Nephron progenitor cell (in vitro differentiated cells): ENCODE measurements around the gene BTN3A1.
"Not testable (repeated sequence)": the region's sequence is repeated elsewhere in the genome, so short reads cannot be mapped to it uniquely, and the experiment has no call there.

Experiments used
- DNase-seq: peaks from one replicate; pipeline ENCODE4 v3.0.0; 2021
- H3K27ac Mint-ChIP-seq: 2 replicates; pipeline ENCODE4 v1.8.0; 2021; ENCODE audit warnings: mild to moderate bottlenecking, moderate library complexity, mixed read lengths
- H3K27me3 Mint-ChIP-seq: 2 replicates; pipeline ENCODE4 v1.8.0; 2021; ENCODE audit warnings: mild to moderate bottlenecking, low read depth, mixed read lengths; ENCODE audit not compliant: poor library complexity
- H3K36me3 Mint-ChIP-seq: 2 replicates; pipeline ENCODE4 v1.8.0; 2021; ENCODE audit warnings: low read depth, mixed read lengths
- H3K4me1 Mint-ChIP-seq: 2 replicates; pipeline ENCODE4 v1.8.0; 2021; ENCODE audit warnings: mixed read lengths
- H3K4me3 Mint-ChIP-seq: 2 replicates; pipeline ENCODE4 v1.8.0; 2021; ENCODE audit warnings: mild to moderate bottlenecking, moderate library complexity, mixed read lengths
- H3K9me3 Mint-ChIP-seq: 2 replicates; pipeline ENCODE4 v1.8.0; 2021; ENCODE audit warnings: mild to moderate bottlenecking, moderate library complexity, mixed read lengths
- CTCF ChIP-seq: fragments of 200-600 bp; sonication (generic); IDR thresholded peaks from 2 replicates; pipeline ENCODE4 v1.5.0; 2021; ENCODE audit warnings: antibody characterized with exemption

BTN3A1 gene

GRCh38 chr6:26363882-26364701 lies 38.0 kb upstream of the BTN3A1 start:
- no peak for TF ChIP-seq CTCF
- no peak overlapping the region for H3K27ac Mint-ChIP-seq
- no peaks in the 10 kb centered on the region for H3K36me3 Mint-ChIP-seq
- H3K27me3 Mint-ChIP-seq = peaks cover 13% of the 10 kb centered on the region
- no peaks in the 10 kb centered on the region for H3K9me3 Mint-ChIP-seq
- no peak overlapping the region for H3K4me3 Mint-ChIP-seq
- H3K4me1 Mint-ChIP-seq = no peaks in the 10 kb centered on the region
- DNase-seq = no peak

- H3K27ac Mint-ChIP-seq = no peak overlapping the region
- H3K4me1 Mint-ChIP-seq = no peaks in the 10 kb centered on the region
- peaks cover 11% of the 10 kb centered on the region for H3K27me3 Mint-ChIP-seq
- H3K9me3 Mint-ChIP-seq = no peaks in the 10 kb centered on the region
- TF ChIP-seq CTCF = no peak
- DNase-seq = no peak
- H3K4me3 Mint-ChIP-seq = no peak overlapping the region
- H3K36me3 Mint-ChIP-seq = no peaks in the 10 kb centered on the region
Measured at GRCh38 chr6:26365633-26365995, 36.5 kb upstream of the BTN3A1 start.

- Mint-ChIP-seq H3K27ac (no peak overlapping the region), H3K36me3 (no peaks in the 10 kb centered on the region), H3K4me1 (no peaks in the 10 kb centered on the region), H3K9me3 (no peaks in the 10 kb centered on the region), H3K27me3 (peaks cover 13% of the 10 kb centered on the region), H3K4me3 (no peak overlapping the region)
- TF ChIP-seq CTCF = no peak
- no peak for DNase-seq
Measured at GRCh38 chr6:26366504-26366903, 35.6 kb upstream of the BTN3A1 start.

GRCh38 chr6:26367114-26367513 lies 35.0 kb upstream of the BTN3A1 start:
- Mint-ChIP-seq H3K27me3 (peaks cover 17% of the 10 kb centered on the region), H3K4me1 (no peaks in the 10 kb centered on the region), H3K36me3 (no peaks in the 10 kb centered on the region), H3K27ac (no peak overlapping the region), H3K4me3 (no peak overlapping the region), H3K9me3 (no peaks in the 10 kb centered on the region)
- DNase-seq = no peak
- no peak for TF ChIP-seq CTCF

- Mint-ChIP-seq H3K4me1 (peaks cover 11% of the 10 kb centered on the region), H3K27me3 (peaks cover 34% of the 10 kb centered on the region)
- not testable (repeated sequence) for H3K27ac Mint-ChIP-seq, DNase-seq, H3K9me3 Mint-ChIP-seq, H3K4me3 Mint-ChIP-seq, H3K36me3 Mint-ChIP-seq
Measured at GRCh38 chr6:26371813-26372212, 30.3 kb upstream of the BTN3A1 start.

GRCh38 chr6:26372308-26373144 lies 29.5 kb upstream of the BTN3A1 start:
- Mint-ChIP-seq H3K4me3 (no peak overlapping the region), H3K36me3 (peaks cover 7% of the 10 kb centered on the region), H3K27ac (no peak overlapping the region), H3K9me3 (no peaks in the 10 kb centered on the region), H3K27me3 (peaks cover 37% of the 10 kb centered on the region), H3K4me1 (peaks cover 11% of the 10 kb centered on the region)
- TF ChIP-seq CTCF = no peak
- no peak for DNase-seq
